K562 (cell line): ENCODE data around the gene YARS1. TPM values are rescaled to one million over a fixed set of nuclear protein-coding genes. Genes with fewer than 3 reads are reported as not detected.

Source experiments
- BRD4 ChIP-seq: fragments of 200-600 bp; sonication (generic); IDR thresholded peaks from 2 replicates; pipeline ENCODE4 v1.6.1; 2017; ENCODE audit warnings: inconsistent platforms
- CHD1 ChIP-seq: fragments of 200-600 bp; sonication (generic); IDR thresholded peaks from one replicate; pipeline ENCODE4 v1.6.1; 2012; ENCODE audit warnings: mild to moderate bottlenecking, moderate library complexity, low read length, inconsistent platforms
- CREB3 ChIP-seq: fragments of 450-650 bp; conservative IDR thresholded peaks from 2 replicates; pipeline ENCODE4 v1.6.1; 2016; ENCODE audit warnings: missing genetic modification characterization, low read depth, mild to moderate bottlenecking, missing compliant biosample characterization, moderate library complexity
- CREB3L1 ChIP-seq: fragments of 450-650 bp; IDR thresholded peaks from 2 replicates; pipeline ENCODE4 v1.6.1; 2014; ENCODE audit warnings: low read depth, mild to moderate bottlenecking, moderate library complexity, borderline replicate concordance
- ESRRB ChIP-seq: fragments of 250-450 bp; sonication (Bioruptor Pico); IDR thresholded peaks from 2 replicates; pipeline ENCODE4 v1.5.0; 2020; ENCODE audit warnings: mild to moderate bottlenecking, moderate library complexity, borderline replicate concordance
- GTF2E2 ChIP-seq: fragments of 200-800 bp; sonication (Bioruptor generic); IDR thresholded peaks from 2 replicates; pipeline ENCODE4 v1.6.1; 2016; ENCODE audit warnings: missing genetic modification characterization, missing compliant biosample characterization
- PHB ChIP-seq: fragments of 250-450 bp; sonication (Bioruptor Pico); IDR thresholded peaks from 2 replicates; pipeline ENCODE4 v1.5.0; 2021
- SPI1 ChIP-seq: IDR thresholded peaks from 2 replicates; pipeline ENCODE4 v1.6.1; 2011; ENCODE audit warnings: low read depth, low read length, control low read depth, borderline replicate concordance
- SRSF3 ChIP-seq: fragments of 200-400 bp; formaldehyde crosslinking; IDR thresholded peaks from 2 replicates; pipeline ENCODE4 v1.6.1; 2016; ENCODE audit warnings: mild to moderate bottlenecking, low read length, moderate library complexity; ENCODE audit not compliant: insufficient read depth
- TBL1XR1 ChIP-seq, 2 experiments: IDR thresholded peaks; 2 replicates each; pipeline ENCODE4 v1.6.1; 2012; ENCODE audit warnings: improper control_type of control experiment in 2 of 2, low read length in 2 of 2, mild to moderate bottlenecking in 1 of 2
- TBP ChIP-seq: optimal IDR thresholded peaks from 2 replicates; pipeline ENCODE3; 2011; ENCODE audit warnings: low read depth, low read length, improper control_type of control experiment
- ZBTB26 ChIP-seq: fragments of 450-650 bp; formaldehyde crosslinking; IDR thresholded peaks from 2 replicates; pipeline ENCODE4 v1.4.0; 2022; ENCODE audit warnings: missing genetic modification characterization
- ZFP1 ChIP-seq: fragments of 450-650 bp; formaldehyde crosslinking; IDR thresholded peaks from 2 replicates; pipeline ENCODE4 v1.4.0; 2020; ENCODE audit warnings: mild to moderate bottlenecking, mixed read lengths
- ZFP36 ChIP-seq: fragments of 150-350 bp; IDR thresholded peaks from 2 replicates; pipeline ENCODE4 v1.6.1; 2018; ENCODE audit warnings: low read length, low read depth; ENCODE audit not compliant: partially characterized antibody
- ZNF165 ChIP-seq: fragments of 250-450 bp; sonication (Bioruptor Pico); IDR thresholded peaks from 2 replicates; pipeline ENCODE4 v1.4.0; 2020; ENCODE audit warnings: borderline replicate concordance
- ZNF224 ChIP-seq: sonication (generic); formaldehyde crosslinking; IDR thresholded peaks from 2 replicates; pipeline ENCODE4 v1.8.0; 2022; ENCODE audit warnings: mild to moderate bottlenecking, missing genetic modification reagents
- ZNF239 ChIP-seq: fragments of 250-450 bp; sonication (Bioruptor Pico); IDR thresholded peaks from 2 replicates; pipeline ENCODE4 v1.4.0; 2020; ENCODE audit warnings: mild to moderate bottlenecking
- ZNF639 ChIP-seq, 2 experiments: fragments of 200-800 bp in 1 of 2; sonication (Bioruptor generic) in 1 of 2; sonication (generic) in 1 of 2; formaldehyde crosslinking in 1 of 2; IDR thresholded peaks in 1 of 2; conservative IDR thresholded peaks in 1 of 2; 2 replicates each; pipeline versions ENCODE4 v1.5.0 to v1.6.1; 2016 to 2020; ENCODE audit warnings: missing compliant biosample characterization in 1 of 2, missing genetic modification characterization in 1 of 2, missing genetic modification reagents in 1 of 2
- ZNF696 ChIP-seq: fragments of 250-450 bp; sonication (Bioruptor Pico); conservative IDR thresholded peaks from 2 replicates; pipeline ENCODE4 v1.4.0; 2020; ENCODE audit warnings: mild to moderate bottlenecking, moderate library complexity
- ZNF740 ChIP-seq, 3 experiments: fragments of 200-800 bp in 1 of 3; sonication (Bioruptor generic) in 1 of 3; sonication (generic) in 1 of 3; formaldehyde crosslinking in 1 of 3; IDR thresholded peaks; 2 replicates each; pipeline versions ENCODE4 v1.6.1 to v1.8.0; 2016 to 2022; ENCODE audit warnings: mild to moderate bottlenecking in 2 of 3, missing compliant biosample characterization in 2 of 3, missing genetic modification characterization in 2 of 3, missing genetic modification reagents in 1 of 3
- polyA plus RNA-seq, 8 experiments: library from polyadenylated mRNA; depleted of rRNA in 4 of 8; stranded (reverse) in 5 of 8; unstranded in 3 of 8; fragments of >200 nt; fragmentation: Nextera tagmentation in 2 of 8; fragmentation: Illumina TruSeq in 1 of 8; extraction: Ambion mirVana in 2 of 8; extraction: Trizol in 1 of 8; gene quantifications; 2 replicates each; pipeline versions ENCODE4 v1.2.1 to v1.2.3, GENCODE V29; 2011 to 2014; ENCODE audit warnings: inconsistent platforms in 1 of 8, missing spikeins in 1 of 8
- total RNA-seq, 7 experiments: library from RNA; depleted of rRNA in 6 of 7; stranded (reverse); fragments of >200 nt in 6 of 7; fragmentation: Illumina TruSeq in 2 of 7; extraction: Trizol in 2 of 7; gene quantifications; 2 replicates each; pipeline versions ENCODE4 v1.2.1 to v1.2.3, GENCODE V29; 2011 to 2021; ENCODE audit warnings: low replicate concordance in 1 of 7

The YARS1 gene
- total and polyA plus RNA-seq, 9 of the 15 experiments (the other 6 are each of a cell fraction or from before 2014, with no cell fraction given) = 66.2 to 336 (median 201) TPM

GRCh38 chr1:32816676-32817158 lies 441 bp downstream of the YARS1 start (continued):
- no peak for TF ChIP-seq ZNF224 (CRISPR knock-in tag)
- TF ChIP-seq ZFP1 (CRISPR knock-in tag) = 0 out of 2 replicates have a peak, but pooled peaks have one; percentile 7
- peak; percentile 95 for TF ChIP-seq ZNF740 (CRISPR knock-in tag; IDR thresholded peaks at IDR 0.05)
- TF ChIP-seq ZNF740 (tag; IDR thresholded peaks at IDR 0.05) = peak in 1 of 2 experiments; percentile 80; a peak in 1 of 4 replicates
- no peak for TF ChIP-seq ZNF696 (CRISPR knock-in tag)
- peak; percentile 74 for TF ChIP-seq CHD1
- peak; percentile 37 for TF ChIP-seq TBP
- TF ChIP-seq TBL1XR1 (IDR thresholded peaks at IDR 0.05; ENCODE audit: low read length in 2 of 2) = 0 out of 4 replicates have a peak, but pooled peaks of 1 of the 2 experiments have one; percentile 9
- TF ChIP-seq ZBTB26 (CRISPR knock-in tag) = peak; percentile 31; the same call in 1 of the 2 replicates
- no peak for TF ChIP-seq ESRRB
- peak; percentile 87 for TF ChIP-seq ZFP36
- TF ChIP-seq CREB3 (tag) = no peak
- no peak for TF ChIP-seq ZNF239 (CRISPR knock-in tag)
- no peak for TF ChIP-seq ZNF639 (CRISPR knock-in tag; conservative IDR thresholded peaks at IDR 0.05 in 1 of 2, IDR thresholded peaks at IDR 0.05 in 1 of 2)
- TF ChIP-seq ZNF165 = no peak
- peak; percentile 71; the same call in 1 of the 2 replicates for TF ChIP-seq SPI1
- 0 out of 2 replicates have a peak, but pooled peaks have one; percentile 45 for TF ChIP-seq GTF2E2 (tag)
- peak; percentile 5; the same call in 1 of the 2 replicates for TF ChIP-seq PHB
- peak; percentile 99 for TF ChIP-seq SRSF3
- TF ChIP-seq BRD4 = peak; percentile 92; the same call in 1 of the 2 replicates
- TF ChIP-seq CREB3L1 = no peak
